NCI-H446 treated with DMSO at 0.1 percent for 48 hours (cell line): Measurements from ENCODE around the gene KCTD11.

Experiments
- DNase-seq: peaks from one replicate; lab custom pipeline; 2025; lab: John Stamatoyannopoulos, UW

The KCTD11 gene

DNA sequence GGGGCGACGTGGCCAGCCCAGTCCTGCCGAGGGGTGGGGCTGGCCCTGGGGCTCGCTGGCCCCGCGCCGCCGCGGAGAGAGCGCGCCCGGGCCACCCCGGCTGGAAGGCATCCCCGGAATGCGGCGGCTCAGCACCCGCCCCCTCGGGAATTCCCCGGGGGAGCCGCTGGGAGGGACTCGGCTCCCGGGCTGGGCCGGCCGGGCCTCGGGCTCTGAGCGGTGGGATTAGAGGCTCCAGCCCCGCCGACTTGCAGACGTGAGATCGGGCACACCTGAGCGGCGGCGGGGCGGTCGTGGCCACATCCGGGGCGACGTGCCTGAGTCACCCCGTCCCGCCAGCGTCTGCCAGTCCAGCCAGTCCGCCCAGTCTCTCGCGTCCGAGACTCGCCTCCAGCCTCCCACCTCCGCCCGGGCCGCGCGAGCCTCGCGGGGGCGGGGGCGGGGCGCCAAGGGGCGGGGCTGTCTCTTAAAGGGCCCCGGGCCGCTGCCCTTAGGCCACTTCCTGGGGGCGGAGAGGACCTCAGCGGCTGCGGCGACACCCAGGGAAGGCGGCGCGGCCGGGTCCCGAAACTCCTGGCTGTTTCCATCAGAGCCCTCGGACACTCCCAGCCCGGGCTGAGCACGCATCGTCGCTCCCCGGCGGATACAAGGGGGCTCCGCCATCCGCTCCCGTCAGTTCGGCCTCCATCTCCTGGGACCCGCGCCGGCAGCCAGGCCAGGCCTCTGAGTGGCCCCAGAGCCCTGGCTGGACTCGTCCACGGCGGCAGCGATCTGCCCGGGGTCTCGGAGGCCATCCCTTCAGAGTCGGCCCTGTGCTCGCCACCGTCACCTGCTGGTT lies at the start of gene KCTD11:
Gene KCTD11 (plus strand): TSS at position 498 of the 838 bp plus-strand sequence.
- DNase-seq = no peak

DNA sequence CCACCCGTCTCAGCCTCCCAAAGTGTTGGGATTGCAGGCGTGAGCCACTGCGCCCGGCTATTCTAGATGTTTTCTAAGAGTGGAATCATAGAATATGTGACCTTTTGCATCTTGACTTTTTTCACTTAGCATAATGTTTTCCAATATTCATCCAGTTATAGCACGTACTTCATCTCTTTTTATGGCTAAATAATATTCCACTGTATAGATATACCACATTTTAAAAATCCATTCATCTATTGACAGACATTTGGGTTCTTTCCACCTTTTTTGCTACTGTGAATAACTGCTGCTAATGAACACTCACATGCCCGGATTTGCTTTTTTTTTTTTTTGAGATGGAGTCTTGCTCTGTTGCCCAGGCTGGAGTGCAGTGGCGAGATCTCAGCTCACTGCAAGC lies 47.8 kb upstream of the KCTD11 start:
- no peak for DNase-seq

- peak; percentile 99 for DNase-seq
Observed at GRCh38 chr17:7306911-7307685, 44.9 kb upstream of the KCTD11 start, which contains the start of gene EIF5A. Gene EIF5A, plus strand, starts transcription at chr17:7307628. Its CDS starts 2,008 bp downstream, at chr17:7309636.

DNA sequence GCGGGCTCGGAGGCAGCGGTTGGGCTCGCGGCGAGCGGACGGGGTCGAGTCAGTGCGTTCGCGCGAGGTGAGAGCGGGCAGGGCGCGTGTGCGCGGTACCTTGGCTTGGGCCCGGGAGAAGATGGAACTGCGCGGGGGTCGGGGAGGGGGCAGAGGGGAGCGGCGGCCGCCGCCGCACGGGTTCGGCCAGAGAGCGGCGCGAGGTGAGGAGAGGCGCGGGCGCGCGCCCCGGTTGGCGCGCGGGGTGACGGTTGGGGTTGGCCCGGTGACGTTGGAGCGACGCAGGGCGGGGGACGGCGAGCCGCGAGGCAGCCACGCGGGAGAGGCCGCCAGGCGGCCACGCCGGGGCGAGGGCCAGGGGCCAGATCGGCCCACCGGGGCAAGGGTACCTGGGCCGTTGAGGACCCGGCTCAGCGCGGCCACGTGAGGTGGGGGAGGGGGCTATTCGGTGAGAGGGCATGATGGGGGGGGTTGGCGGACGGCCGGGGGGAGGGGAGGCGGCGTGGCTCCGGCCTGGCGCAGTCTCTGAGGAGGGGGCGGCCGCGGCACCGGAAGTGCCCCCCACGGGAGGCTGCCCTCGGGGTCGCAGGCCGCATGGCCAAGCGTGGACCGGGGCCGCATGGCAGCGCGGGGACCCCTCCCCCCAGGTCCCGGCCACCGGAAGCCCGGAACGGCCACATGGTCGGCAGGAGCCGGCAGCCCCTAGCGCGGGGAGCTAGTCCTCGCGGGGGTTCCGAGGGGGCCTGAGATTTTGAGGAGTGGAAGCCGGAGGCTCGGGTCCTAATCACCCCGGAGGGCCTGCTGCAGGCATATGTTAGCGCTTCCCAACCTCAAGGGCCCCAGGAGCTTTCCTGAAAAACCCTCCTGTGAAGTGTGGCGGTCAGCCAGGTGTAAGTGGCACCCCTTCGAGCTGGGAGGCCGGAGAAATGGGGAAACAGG lies 44.0 kb upstream of the KCTD11 start:
- no peak for DNase-seq

DNA sequence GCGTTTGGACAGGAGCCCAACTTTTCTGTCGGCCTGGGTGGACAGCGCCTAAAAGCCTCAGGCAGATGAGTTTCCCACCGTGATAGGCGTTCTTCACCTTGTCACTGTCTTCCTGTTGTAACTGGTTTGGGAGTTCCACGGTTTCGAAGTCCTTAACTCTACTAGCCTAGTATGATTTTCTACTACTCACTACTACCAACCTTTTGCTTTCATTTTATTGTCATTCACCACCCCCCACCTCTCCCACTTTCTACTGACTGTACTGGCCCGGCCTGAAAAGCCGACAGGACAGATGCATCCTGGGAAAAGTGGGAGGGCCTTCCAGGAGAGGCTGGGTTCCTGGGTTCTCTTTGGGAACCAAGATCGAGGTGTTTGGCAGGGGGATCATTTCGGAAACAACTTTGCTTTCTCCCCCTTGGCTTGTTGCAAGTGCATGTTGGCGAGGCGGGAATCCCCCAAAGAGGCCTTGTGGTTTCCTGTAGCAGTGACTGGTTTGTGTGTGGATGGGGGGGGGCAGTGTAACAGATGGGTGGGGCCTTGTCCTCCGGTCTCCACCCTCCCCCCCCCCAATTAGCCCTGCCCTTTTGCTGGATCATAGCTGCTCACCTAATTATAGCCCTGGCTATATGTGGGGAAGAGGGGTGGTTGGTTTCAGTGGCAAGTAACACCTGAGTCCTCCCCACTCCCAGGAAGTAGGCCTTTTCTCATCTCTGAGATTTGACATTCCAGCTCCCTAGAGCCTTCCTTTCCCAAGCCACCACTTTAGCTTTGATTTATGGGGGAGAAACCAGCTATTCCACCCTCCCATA lies 43.1 kb upstream of the KCTD11 start:
- peak; percentile 53 for DNase-seq

- DNase-seq = no peak
Observed at GRCh38 chr17:7309628-7310027, 42.3 kb upstream of the KCTD11 start.

GRCh38 chr17:7311110-7311705 lies 40.8 kb upstream of the KCTD11 start:
- DNase-seq = no peak

GRCh38 chr17:7312432-7313087 lies 39.4 kb upstream of the KCTD11 start:
- DNase-seq = no peak

GRCh38 chr17:7313088-7313889 lies 38.7 kb upstream of the KCTD11 start:
- DNase-seq = no peak

GRCh38 chr17:7313890-7314718 lies 37.9 kb upstream of the KCTD11 start:
- DNase-seq = no peak

GRCh38 chr17:7314719-7315569 lies 37.0 kb upstream of the KCTD11 start, which contains the start of gene GPS2:
Gene GPS2, minus strand, starts transcription at chr17:7315360. Its CDS starts 308 bp downstream, at chr17:7315052.
- peak; percentile 65 for DNase-seq

DNA sequence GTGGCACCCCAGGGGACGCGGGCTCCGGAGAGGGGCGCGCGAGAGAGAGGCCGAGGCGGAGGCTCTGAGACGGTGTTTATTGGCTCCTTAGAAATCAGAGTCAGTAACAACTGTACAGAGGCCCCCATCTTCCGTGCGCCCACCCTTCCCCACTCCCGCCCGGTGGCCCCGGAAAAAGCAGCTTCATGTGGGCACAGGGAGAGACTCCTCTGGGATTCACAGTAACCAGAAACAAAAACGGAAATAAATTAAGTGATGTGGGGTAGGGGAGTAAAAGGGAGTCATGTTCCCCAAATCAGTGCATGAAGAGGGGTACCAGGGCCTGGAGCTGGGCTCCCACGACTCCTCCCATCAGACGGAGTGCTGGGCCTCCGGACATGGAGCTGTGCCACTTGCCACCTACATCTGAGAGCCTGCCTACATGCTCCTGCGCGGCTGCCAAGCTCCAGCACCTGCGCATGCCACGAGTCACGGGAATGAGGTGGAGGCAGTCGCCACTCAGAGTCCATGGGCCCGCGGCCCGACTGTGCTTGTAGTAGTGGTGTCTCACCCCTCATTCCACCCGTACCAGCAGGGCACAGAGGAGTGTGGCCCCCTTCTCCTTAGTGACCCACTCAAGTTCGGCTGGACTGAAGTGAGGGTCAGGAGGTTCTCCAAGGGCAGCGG lies 36.3 kb upstream of the KCTD11 start:
- DNase-seq = no peak

DNA sequence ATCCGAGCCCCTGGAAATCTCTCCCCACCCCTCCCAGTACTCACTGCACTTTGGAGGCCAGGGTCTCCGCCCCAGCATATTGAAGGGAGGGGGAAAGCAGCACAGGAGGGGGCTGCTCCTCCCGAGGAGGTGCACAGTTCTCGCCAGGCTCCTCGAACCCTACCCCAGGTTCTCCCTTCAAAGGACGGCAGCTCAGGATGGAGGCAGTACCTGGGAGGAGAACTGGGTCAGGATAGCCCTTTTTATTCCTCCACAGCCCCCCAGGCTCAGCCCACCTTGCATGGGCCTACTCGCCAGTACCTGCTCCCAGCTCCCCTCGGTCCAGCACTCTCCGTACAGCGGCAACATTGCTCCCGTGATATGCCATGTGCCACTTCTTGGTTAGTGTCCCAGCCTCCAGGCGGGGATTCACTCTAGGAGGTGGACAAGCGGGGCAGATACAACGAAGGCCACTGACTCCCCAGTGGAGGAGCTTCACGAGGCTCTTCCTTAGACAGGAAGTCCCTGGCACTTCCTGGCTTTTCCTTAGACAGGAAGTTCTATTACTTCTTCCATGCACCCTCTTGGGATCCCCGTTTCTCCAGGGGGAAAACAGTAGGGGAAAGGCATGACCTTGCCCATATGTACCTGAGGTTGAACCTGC lies 34.7 kb upstream of the KCTD11 start:
- DNase-seq = no peak

- DNase-seq = no peak
Observed at GRCh38 chr17:7318121-7318860, 33.7 kb upstream of the KCTD11 start.

DNA sequence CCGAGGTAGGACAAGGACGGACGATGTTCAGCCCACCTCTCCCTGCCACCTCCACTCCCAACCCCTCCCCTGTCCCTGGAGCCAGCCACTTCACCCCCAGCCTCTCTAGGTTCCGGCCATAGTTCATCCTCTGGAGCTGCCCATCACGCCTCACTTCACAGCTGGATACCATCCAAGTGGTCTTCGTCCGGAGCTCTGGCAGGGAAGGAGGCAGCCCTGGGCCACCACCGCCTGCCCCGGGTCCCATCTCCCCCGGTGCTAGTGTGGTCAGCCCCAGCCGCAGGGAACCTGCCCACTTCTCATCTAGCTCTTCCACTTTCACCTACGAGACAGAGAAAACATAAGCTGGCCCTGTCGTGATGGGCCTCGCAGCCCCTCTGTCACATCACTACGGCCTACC lies 30.5 kb upstream of the KCTD11 start:
- DNase-seq = no peak
